OCI-LY3 (cell line): ENCODE results near the gene LRP2.

ENCODE experiments used
- H2AFZ ChIP-seq: fragments of 200-600, 300-600 bp; shearing (Covaris generic); 2 replicates; pipeline ENCODE4 v1.6.0; 2014; ENCODE audit warnings: antibody characterized with exemption, low read depth, low read length
- H3K27ac ChIP-seq: fragments of 200-600, 300-600 bp; sonication (generic); 2 replicates; pipeline ENCODE4 v1.5.1; 2014; ENCODE audit warnings: mild to moderate bottlenecking, low read length, moderate library complexity, mixed read lengths
- H3K27me3 ChIP-seq: fragments of 200-600, 300-600 bp; sonication (generic); 2 replicates; pipeline ENCODE4 v1.6.1; 2014; ENCODE audit warnings: low read depth, low read length, mixed read lengths
- H3K36me3 ChIP-seq: fragments of 200-600, 300-600 bp; sonication (generic); replicated peaks from 2 replicates; pipeline ENCODE3; 2014; ENCODE audit warnings: low read depth, low read length, mixed read lengths
- H3K4me1 ChIP-seq: fragments of 300-600, 200-600 bp; sonication (generic); 2 replicates; pipeline ENCODE4 v1.6.1; 2014; ENCODE audit warnings: low read length, mixed read lengths
- H3K4me2 ChIP-seq: fragments of 200-600, 300-600 bp; sonication (generic); 2 replicates; pipeline ENCODE4 v1.6.1; 2014; ENCODE audit warnings: low read length, mixed read lengths
- H3K4me3 ChIP-seq: fragments of 300-600, 200-600 bp; sonication (generic); 2 replicates; pipeline ENCODE4 v1.5.1; 2014; ENCODE audit warnings: antibody characterized with exemption, mild to moderate bottlenecking, low read length, moderate library complexity
- H3K79me2 ChIP-seq: fragments of 300-600, 200-600 bp; shearing (Covaris generic); 2 replicates; pipeline ENCODE4 v1.6.1; 2014; ENCODE audit warnings: mild to moderate bottlenecking, low read length, mixed read lengths
- H3K9ac ChIP-seq: fragments of 300-600, 200-600 bp; shearing (Covaris generic); 2 replicates; pipeline ENCODE4 v1.6.0; 2014; ENCODE audit warnings: mild to moderate bottlenecking, low read length, moderate library complexity
- H3K9me3 ChIP-seq: fragments of 200-600, 300-600 bp; shearing (Covaris generic); 2 replicates; pipeline ENCODE4 v1.6.1; 2014; ENCODE audit warnings: low read length, mixed read lengths; ENCODE audit not compliant: insufficient read depth
- H4K20me1 ChIP-seq: fragments of 200-600, 300-600 bp; sonication (generic); 2 replicates; pipeline ENCODE4 v1.6.1; 2016; ENCODE audit warnings: low read length, mixed read lengths; ENCODE audit not compliant: insufficient read depth
- EZH2phosphoT487 ChIP-seq: fragments of 200-600 bp; shearing (Covaris generic); IDR thresholded peaks from 2 replicates; pipeline ENCODE4 v1.6.1; 2018; ENCODE audit warnings: antibody characterized with exemption, mixed run types, low read depth
- TF ChIP-seq, protein P1 (sequence below): fragments of 200-600, 300-600 bp; sonication (generic); IDR thresholded peaks from 2 replicates; pipeline ENCODE4 v1.5.1; 2014; ENCODE audit warnings: antibody characterized with exemption, low read length, low read depth

The LRP2 gene

GRCh38 chr2:169237939-169238338 lies 124.4 kb downstream of the LRP2 start:
- Histone ChIP-seq H4K20me1 (no peaks in the 10 kb centered on the region), H3K27ac (no peak overlapping the region), H3K79me2 (no peaks in the 10 kb centered on the region), H3K4me3 (no peak overlapping the region), H3K36me3 (no peaks in the 10 kb centered on the region), H3K27me3 (no peaks in the 10 kb centered on the region), H2AFZ (no peak overlapping the region), H3K9ac (no peak overlapping the region), H3K9me3 (no peaks in the 10 kb centered on the region), H3K4me2 (no peak overlapping the region), H3K4me1 (peaks cover 4% of the 10 kb centered on the region; the same call in 1 of the 2 replicates)
- TF ChIP-seq EZH2phosphoT487, result no peak
- TF ChIP-seq, protein P1, sequence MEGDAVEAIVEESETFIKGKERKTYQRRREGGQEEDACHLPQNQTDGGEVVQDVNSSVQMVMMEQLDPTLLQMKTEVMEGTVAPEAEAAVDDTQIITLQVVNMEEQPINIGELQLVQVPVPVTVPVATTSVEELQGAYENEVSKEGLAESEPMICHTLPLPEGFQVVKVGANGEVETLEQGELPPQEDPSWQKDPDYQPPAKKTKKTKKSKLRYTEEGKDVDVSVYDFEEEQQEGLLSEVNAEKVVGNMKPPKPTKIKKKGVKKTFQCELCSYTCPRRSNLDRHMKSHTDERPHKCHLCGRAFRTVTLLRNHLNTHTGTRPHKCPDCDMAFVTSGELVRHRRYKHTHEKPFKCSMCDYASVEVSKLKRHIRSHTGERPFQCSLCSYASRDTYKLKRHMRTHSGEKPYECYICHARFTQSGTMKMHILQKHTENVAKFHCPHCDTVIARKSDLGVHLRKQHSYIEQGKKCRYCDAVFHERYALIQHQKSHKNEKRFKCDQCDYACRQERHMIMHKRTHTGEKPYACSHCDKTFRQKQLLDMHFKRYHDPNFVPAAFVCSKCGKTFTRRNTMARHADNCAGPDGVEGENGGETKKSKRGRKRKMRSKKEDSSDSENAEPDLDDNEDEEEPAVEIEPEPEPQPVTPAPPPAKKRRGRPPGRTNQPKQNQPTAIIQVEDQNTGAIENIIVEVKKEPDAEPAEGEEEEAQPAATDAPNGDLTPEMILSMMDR, result no peak

GRCh38 chr2:169237286-169237685 lies 125.0 kb downstream of the LRP2 start:
- Histone ChIP-seq H3K4me2 (no peak overlapping the region), H3K79me2 (no peaks in the 10 kb centered on the region), H3K27ac (no peak overlapping the region), H2AFZ (no peak overlapping the region), H4K20me1 (no peaks in the 10 kb centered on the region), H3K4me1 (peaks cover 4% of the 10 kb centered on the region; the same call in 1 of the 2 replicates), H3K9ac (no peak overlapping the region), H3K4me3 (no peak overlapping the region), H3K36me3 (no peaks in the 10 kb centered on the region), H3K27me3 (no peaks in the 10 kb centered on the region), H3K9me3 (no peaks in the 10 kb centered on the region)
- TF ChIP-seq, protein P1, result no peak
- no peak for TF ChIP-seq EZH2phosphoT487

- no peaks in the 10 kb centered on the region for H3K27me3 ChIP-seq
- H2AFZ ChIP-seq, result no peak overlapping the region
- TF ChIP-seq, protein P1, result no peak
- no peak for TF ChIP-seq EZH2phosphoT487
- H3K79me2 ChIP-seq, result no peaks in the 10 kb centered on the region
- no peak overlapping the region for H3K4me2 ChIP-seq
- H3K36me3 ChIP-seq, result no peaks in the 10 kb centered on the region
- H3K4me1 ChIP-seq, result no peaks in the 10 kb centered on the region
- H3K4me3 ChIP-seq, result no peak overlapping the region
- no peaks in the 10 kb centered on the region for H4K20me1 ChIP-seq
- no peak overlapping the region for H3K27ac ChIP-seq
- H3K9ac ChIP-seq, result no peak overlapping the region
- no peaks in the 10 kb centered on the region for H3K9me3 ChIP-seq
These were observed 129.7 kb downstream of the LRP2 start for GRCh38 chr2:169232551-169233154.

- no peak overlapping the region for H3K9ac ChIP-seq
- H3K27me3 ChIP-seq, result no peaks in the 10 kb centered on the region
- H3K9me3 ChIP-seq, result no peaks in the 10 kb centered on the region
- no peak overlapping the region for H3K4me3 ChIP-seq
- no peaks in the 10 kb centered on the region for H3K79me2 ChIP-seq
- H3K27ac ChIP-seq, result no peak overlapping the region
- H3K36me3 ChIP-seq, result no peaks in the 10 kb centered on the region
- no peaks in the 10 kb centered on the region for H4K20me1 ChIP-seq
- no peak overlapping the region for H3K4me2 ChIP-seq
- no peak overlapping the region for H2AFZ ChIP-seq
- H3K4me1 ChIP-seq, result no peaks in the 10 kb centered on the region
- TF ChIP-seq EZH2phosphoT487, result no peak
- TF ChIP-seq, protein P1, result no peak
These were observed 132.1 kb downstream of the LRP2 start for GRCh38 chr2:169230204-169230603.
